Mesenteric fat pad (tissue), 1 donor: ENCODE results near the gene USP20. TPM values are rescaled to one million over a fixed set of nuclear protein-coding genes. Genes with fewer than 3 reads are reported as not detected.
"Not testable (repeated sequence)": the region's sequence is repeated elsewhere in the genome, so short reads cannot be mapped to it uniquely, and the experiment has no call there.

ENCODE experiments used
- DNase-seq: peaks from one replicate; pipeline ENCODE4 v3.0.0-alpha.2; 2020; ENCODE audit warnings: low spot score
- long read RNA-seq: library from polyadenylated mRNA; unstranded; transcript quantifications from one replicate; pipeline ENCODE4 v2.0.0, GENCODE V29; 2020
- total RNA-seq: library from RNA; stranded (reverse); fragmentation: NEBNext Ultra II Directional; extraction: Animal tissue kit (Norgen Biotek cat#: 25700); gene quantifications from one replicate; pipeline ENCODE4 v1.2.1, GENCODE V29; 2021
- donor health status: DM: yes; HTN: yes; CAD: no.

Gene USP20
- total RNA-seq = 16.8 TPM
- long read RNA-seq, partial matches to known transcripts = 6 of 15 reads
- long read RNA-seq, other reads (novel, unspliced or antisense) = 8 of 15 reads

- peak; percentile 99 for DNase-seq
Observed at GRCh38 chr9:129835128-129835859, at the start of gene USP20, which contains the start of gene C9orf78. Gene USP20, plus strand, starts transcription at chr9:129835458. Its CDS starts 17,098 bp downstream, at chr9:129852556. Gene C9orf78, minus strand, starts transcription at chr9:129835275. Its CDS starts 54 bp downstream, at chr9:129835221.

- DNase-seq = no peak
Observed at GRCh38 chr9:129785866-129786265, 49.4 kb upstream of the USP20 start.

GRCh38 chr9:129786481-129786880 is 48.8 kb upstream of the USP20 start:
- no peak for DNase-seq

GRCh38 chr9:129794549-129794948 is 40.7 kb upstream of the USP20 start:
- DNase-seq = no peak

- DNase-seq = not testable (repeated sequence)
Observed at GRCh38 chr9:129796029-129796428, 39.2 kb upstream of the USP20 start.

- DNase-seq = no peak
Observed at GRCh38 chr9:129798973-129799372, 36.3 kb upstream of the USP20 start.

- DNase-seq = no peak
Observed at GRCh38 chr9:129801504-129801903, 33.8 kb upstream of the USP20 start.

- peak; percentile 98 for DNase-seq
Observed at GRCh38 chr9:129802833-129803675, 32.2 kb upstream of the USP20 start, which contains the start of gene TOR1B. Gene TOR1B, plus strand, starts transcription at chr9:129803184. Its CDS starts 29 bp downstream, at chr9:129803213.

- no peak for DNase-seq
Observed at GRCh38 chr9:129803676-129804060, 31.6 kb upstream of the USP20 start.

GRCh38 chr9:129806061-129806460 is 29.2 kb upstream of the USP20 start:
- no peak for DNase-seq

GRCh38 chr9:129809346-129809745 is 25.9 kb upstream of the USP20 start:
- no peak for DNase-seq

GRCh38 chr9:129810116-129810515 is 25.1 kb upstream of the USP20 start:
- DNase-seq = no peak

GRCh38 chr9:129810788-129811187 is 24.5 kb upstream of the USP20 start:
- no peak for DNase-seq

GRCh38 chr9:129811967-129812363 is 23.3 kb upstream of the USP20 start:
- no peak for DNase-seq

GRCh38 chr9:129812385-129812784 is 22.9 kb upstream of the USP20 start:
- DNase-seq = no peak

GRCh38 chr9:129813661-129814060 is 21.6 kb upstream of the USP20 start:
- no peak for DNase-seq

- no peak for DNase-seq
Observed at GRCh38 chr9:129814432-129815223, 20.6 kb upstream of the USP20 start.

- no peak for DNase-seq
Observed at GRCh38 chr9:129815278-129815677, 20.0 kb upstream of the USP20 start.

- no peak for DNase-seq
Observed at GRCh38 chr9:129816501-129817435, 18.5 kb upstream of the USP20 start.

- DNase-seq = no peak
Observed at GRCh38 chr9:129822898-129823541, 12.2 kb upstream of the USP20 start.
